HepG2 (cell line): ENCODE measurements around the gene CGNL1. TPM values are rescaled to one million over a fixed set of nuclear protein-coding genes. Genes with fewer than 3 reads are reported as not detected.

ENCODE experiments used
- ATAC-seq: fragments of 200-7000 bp; cut with Tn5 transposase; 3 replicates; pipeline ENCODE4 v1.9.1; 2020; ENCODE audit warnings: mild to moderate bottlenecking, moderate library complexity
- BruUV-seq: library from RNA; stranded (reverse); fragments of 400-500 nt; replicated peaks from 2 replicates; lab custom pipeline; 2021; lab: Mats Ljungman, UMichigan
- CTCF ChIA-PET: fragments of 300-600 bp; formaldehyde crosslinking; extraction: SDS; loops from one replicate; lab custom pipeline; 2021; ENCODE audit warnings: low total read pairs, inconsistent platforms, low intra/inter-chr PET ratio; lab: Yijun Ruan, JAX
- POLR2A ChIA-PET: fragments of 350-600 bp; sonication (Branson Sonifier 250); formaldehyde crosslinking; loops from one replicate; lab custom pipeline; 2020; ENCODE audit warnings: antibody characterized with exemption, inconsistent platforms; lab: Yijun Ruan, JAX
- DNase-seq: peaks from one replicate; pipeline ENCODE4 v3.0.0-alpha.2; 2015; ENCODE audit warnings: low spot score
- FAIRE-seq: peaks from 3 replicates; lab custom pipeline; 2011; peaks lifted over from hg19 to GRCh38; lab: Jason Lieb, UNC
- H2AFZ ChIP-seq: one replicate; pipeline ENCODE4 v1.6.1; 2011; ENCODE audit warnings: low read length, inconsistent platforms
- H3K27ac ChIP-seq: fragments of 300-600 bp; 3 replicates; pipeline ENCODE4 v1.8.0; 2011; ENCODE audit warnings: mixed run types, mild to moderate bottlenecking, mixed read lengths, low read length, inconsistent platforms; ENCODE audit not compliant: insufficient read depth; ENCODE audit errors: extremely low read length
- H3K27me3 ChIP-seq, 2 experiments: fragments of 200-600 bp in 1 of 2; 2 replicates in 1 of 2; 3 replicates in 1 of 2; pipeline versions ENCODE4 v1.6.0 to v1.8.0; 2011; ENCODE audit warnings: low read length in 2 of 2, mild to moderate bottlenecking in 2 of 2, moderate library complexity in 2 of 2, inconsistent platforms in 1 of 2; ENCODE audit not compliant: insufficient read depth in 2 of 2, control insufficient read depth in 1 of 2
- H3K36me3 ChIP-seq, 2 experiments: fragments of 200-600 bp in 1 of 2; replicated peaks in 1 of 2; 2 replicates in 1 of 2; 3 replicates in 1 of 2; pipeline versions ENCODE4 v1.5.1 to v1.8.0; 2011; ENCODE audit warnings: low read length in 2 of 2, inconsistent platforms in 1 of 2; ENCODE audit not compliant: insufficient read depth in 2 of 2, control insufficient read depth in 1 of 2
- H3K4me1 ChIP-seq: 2 replicates; pipeline ENCODE4 v1.5.1; 2012; ENCODE audit warnings: low read length, inconsistent platforms; ENCODE audit not compliant: insufficient read depth
- H3K4me2 ChIP-seq: 2 replicates; pipeline ENCODE4 v1.6.0; 2011; ENCODE audit warnings: low read depth, low read length, inconsistent platforms
- H3K4me3 ChIP-seq, 3 experiments: fragments of 200-600 bp in 1 of 3; sonication (generic), shearing (Covaris generic) in 1 of 3; replicated peaks in 1 of 3; 2 replicates each; pipeline ENCODE4 v1.5.1; 2011 to 2016; ENCODE audit warnings: low read length in 3 of 3, inconsistent platforms in 2 of 3, low read depth in 2 of 3, mild to moderate bottlenecking in 2 of 3, control low read depth in 1 of 3, mixed read lengths in 1 of 3; ENCODE audit not compliant: insufficient read depth in 1 of 3
- H3K79me2 ChIP-seq: one replicate; pipeline ENCODE4 v1.6.1; 2011; ENCODE audit warnings: low read length, inconsistent platforms; ENCODE audit not compliant: insufficient read depth
- H3K9ac ChIP-seq: 2 replicates; pipeline ENCODE4 v1.6.0; 2011; ENCODE audit warnings: mild to moderate bottlenecking, low read depth, low read length, inconsistent platforms; ENCODE audit not compliant: insufficient read depth
- H3K9me3 ChIP-seq: 2 replicates; pipeline ENCODE4 v1.5.1; 2012; ENCODE audit warnings: mild to moderate bottlenecking, low read length
- H4K20me1 ChIP-seq: 2 replicates; pipeline ENCODE4 v1.6.0; 2011; ENCODE audit warnings: inconsistent platforms, mild to moderate bottlenecking, low read length, moderate library complexity; ENCODE audit not compliant: insufficient read depth
- ATF7 ChIP-seq, 2 experiments: fragments of 450-650 bp in 1 of 2; sonication (generic) in 1 of 2; formaldehyde crosslinking in 1 of 2; IDR thresholded peaks; 2 replicates each; pipeline versions ENCODE4 v1.4.0 to v1.6.1; 2016 to 2020; ENCODE audit warnings: antibody characterized with exemption in 1 of 2, mild to moderate bottlenecking in 1 of 2, missing genetic modification reagents in 1 of 2
- JUN ChIP-seq: sonication (generic); formaldehyde crosslinking; IDR thresholded peaks from 2 replicates; pipeline ENCODE4 v1.4.0; 2020; ENCODE audit warnings: mild to moderate bottlenecking, missing genetic modification reagents
- KLF11 ChIP-seq: IDR thresholded peaks from 2 replicates; pipeline ENCODE4 v1.6.1; 2016; ENCODE audit warnings: missing compliant biosample characterization
- MAFK ChIP-seq, 2 experiments: IDR thresholded peaks in 1 of 2; conservative IDR thresholded peaks in 1 of 2; 2 replicates each; pipeline ENCODE4 v1.6.1; 2011; ENCODE audit warnings: improper control_type of control experiment in 2 of 2, low read length in 2 of 2
- PITX1 ChIP-seq: sonication (generic); formaldehyde crosslinking; IDR thresholded peaks from 2 replicates; pipeline ENCODE4 v1.5.1; 2020; ENCODE audit warnings: mild to moderate bottlenecking, missing genetic modification reagents
- ZBTB14 ChIP-seq: sonication (generic); formaldehyde crosslinking; IDR thresholded peaks from 2 replicates; pipeline ENCODE4 v1.4.0; 2020; ENCODE audit warnings: missing genetic modification reagents
- ZBTB46 ChIP-seq: sonication (generic); formaldehyde crosslinking; IDR thresholded peaks from 2 replicates; pipeline ENCODE4 v1.4.0; 2020; ENCODE audit warnings: mild to moderate bottlenecking, missing genetic modification reagents, borderline replicate concordance
- ZFAT ChIP-seq: sonication (generic); formaldehyde crosslinking; conservative IDR thresholded peaks from 2 replicates; pipeline ENCODE4 v1.8.1; 2023; ENCODE audit warnings: missing genetic modification reagents, inconsistent platforms
- ZNF276 ChIP-seq: sonication (generic); formaldehyde crosslinking; IDR thresholded peaks from 2 replicates; pipeline ENCODE4 v1.4.0; 2020; ENCODE audit warnings: mild to moderate bottlenecking, low read depth, missing genetic modification reagents
- ZNF660 ChIP-seq: sonication (generic); formaldehyde crosslinking; IDR thresholded peaks from 2 replicates; pipeline ENCODE4 v1.5.1; 2020; ENCODE audit warnings: mild to moderate bottlenecking, low read depth, missing genetic modification reagents, borderline replicate concordance
- ZSCAN22 ChIP-seq: sonication (generic); formaldehyde crosslinking; IDR thresholded peaks from 2 replicates; pipeline ENCODE4 v1.4.0; 2020; ENCODE audit warnings: mild to moderate bottlenecking, missing genetic modification reagents
- WGBS: methylation state at CpG from one replicate; pipeline ENCODE4 v1.1.6; 2017; ENCODE audit warnings: low lambda C conversion rate; 5-methylcytosine and 5-hydroxymethylcytosine counted together
- in situ Hi-C: cut with HindIII; loops from 2 replicates; pipeline ENCODE4 v1.10.0; 2017; ENCODE audit warnings: low pct_unique_long_range_greater_than_20kb; ENCODE audit not compliant: extremely low pct_ligation_motif_present
- intact Hi-C: fragments of 100-400 bp; cut with micrococcal nuclease; formaldehyde crosslinking; loops from one replicate; pipeline ENCODE4 v1.10.0; 2022; ENCODE audit not compliant: unreplicated experiment
- polyA plus RNA-seq, 8 experiments: library from polyadenylated mRNA; depleted of rRNA in 3 of 8; stranded (reverse) in 7 of 8; unstranded in 1 of 8; fragments of >200 nt; fragmentation: Illumina TruSeq in 4 of 8; extraction: Trizol in 4 of 8; gene quantifications; 2 replicates each; pipeline versions ENCODE4 v1.2.1 to v1.2.3, GENCODE V29; 2011 to 2016; ENCODE audit warnings: low read depth in 4 of 8, missing spikeins in 1 of 8, mixed read lengths in 1 of 8; ENCODE audit not compliant: insufficient read depth in 1 of 8
- total RNA-seq, 5 experiments: library from RNA; depleted of rRNA; stranded (reverse); fragments of >200 nt; fragmentation: Illumina TruSeq; extraction: Trizol; gene quantifications; 2 replicates each; pipeline ENCODE4 v1.2.3, GENCODE V29; 2016; ENCODE audit warnings: low read depth in 1 of 5
- TF ChIP-seq, protein P1 (sequence below), 2 experiments: sonication (generic) in 1 of 2; formaldehyde crosslinking in 1 of 2; IDR thresholded peaks; 2 replicates each; pipeline versions ENCODE4 v1.4.0 to v1.6.1; 2018 to 2020; ENCODE audit warnings: missing genetic modification reagents in 2 of 2, borderline replicate concordance in 1 of 2, low read depth in 1 of 2, mild to moderate bottlenecking in 1 of 2, missing biosample characterization in 1 of 2
- TF ChIP-seq, protein P2 (sequence below): sonication (generic); formaldehyde crosslinking; conservative IDR thresholded peaks from 2 replicates; pipeline ENCODE4 v1.8.1; 2023; ENCODE audit warnings: missing genetic modification reagents

Gene CGNL1
- total and polyA plus RNA-seq, 2 of the 13 experiments (the other 11 are each of a cell fraction or from before 2014, with no cell fraction given): 5.6 to 15.6 TPM

DNA sequence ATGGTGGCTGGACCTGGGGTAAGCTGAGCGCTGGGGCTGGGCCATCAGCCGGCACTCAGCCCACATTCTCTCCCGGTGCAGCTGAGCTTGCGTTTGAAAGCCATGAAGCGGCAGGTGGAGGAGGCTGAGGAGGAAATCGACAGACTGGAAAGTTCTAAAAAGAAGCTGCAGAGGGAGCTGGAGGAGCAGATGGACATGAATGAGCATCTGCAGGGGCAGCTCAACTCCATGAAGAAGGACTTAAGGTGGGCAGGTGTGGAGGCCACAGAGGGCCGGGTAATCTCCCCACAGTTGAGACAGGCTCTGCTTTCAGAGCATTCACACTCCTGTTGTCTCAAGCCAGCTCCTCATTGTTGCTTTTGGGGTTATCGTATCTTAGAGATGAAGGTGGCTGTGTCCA, 169.7 kb downstream of the CGNL1 start (continued):
- TF ChIP-seq MAFK (conservative IDR thresholded peaks at IDR 0.05 in 1 of 2, IDR thresholded peaks at IDR 0.05 in 1 of 2; ENCODE audit: low read length in 2 of 2): no peak

DNA sequence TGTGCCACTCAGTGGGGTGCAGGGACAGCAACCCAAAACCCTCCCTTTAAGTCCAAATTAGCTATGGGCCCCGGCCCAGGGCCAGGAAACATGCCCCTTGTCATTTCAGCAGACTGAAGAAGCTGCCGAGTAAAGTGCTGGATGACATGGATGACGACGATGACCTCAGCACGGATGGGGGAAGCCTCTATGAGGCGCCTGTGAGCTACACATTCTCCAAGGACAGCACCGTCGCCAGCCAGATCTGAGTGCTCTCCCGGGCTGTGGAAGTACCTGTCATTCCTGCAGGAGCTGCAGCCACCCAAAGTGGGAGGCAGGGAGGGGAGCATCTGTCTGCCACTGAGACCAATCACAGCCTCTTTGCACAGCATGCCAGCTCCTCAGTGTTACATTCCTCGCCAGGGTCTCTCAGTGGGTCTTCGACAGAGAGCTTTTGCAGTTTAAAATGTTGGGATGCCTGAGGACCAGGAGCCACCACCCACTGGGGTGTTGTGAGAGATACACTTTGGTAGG, 171.0 kb downstream of the CGNL1 start:
- Histone ChIP-seq H3K4me1 (peaks cover 22% of the 10 kb centered on the region), H2AFZ (no peak overlapping the region), H3K27ac (no peak overlapping the region), H3K4me3 (no peak overlapping the region), H4K20me1 (no peaks in the 10 kb centered on the region), H3K27me3 (no peaks in the 10 kb centered on the region), H3K36me3 (peaks cover 6 to 25% of the 10 kb centered on the region in 2 experiments; a peak in 4 of 5 replicates), H3K9ac (no peak overlapping the region), H3K4me2 (no peak overlapping the region), H3K9me3 (no peaks in the 10 kb centered on the region), H3K79me2 (no peaks in the 10 kb centered on the region)
- ATAC-seq: no peak
- WGBS: 90% methylated on average over 6 of the region's 11 CpGs
- in situ Hi-C loops (loop anchor here (25.0 kb wide), 3 partner anchors 385 to 1060 kb away; no protein-coding TSS in a partner anchor), intact Hi-C loops (no loop called here)
- no peak for DNase-seq
- no TSS peak for BruUV-seq
- ChIA-PET CTCF (no interaction called here), POLR2A (no interaction called here)
- FAIRE-seq: no peak
- TF ChIP-seq KLF11 (no peak), ZSCAN22 (CRISPR knock-in tag) (no peak), JUN (CRISPR knock-in tag) (no peak), ATF7 (IDR thresholded peaks at IDR 0.05) (no peak), ATF7 (CRISPR knock-in tag; IDR thresholded peaks at IDR 0.05) (no peak), ZNF660 (CRISPR knock-in tag) (no peak), ZNF276 (no peak), ZFAT (CRISPR knock-in tag) (no peak), PITX1 (CRISPR knock-in tag) (no peak), ZBTB46 (no peak), ZBTB14 (CRISPR knock-in tag) (no peak)
- TF ChIP-seq, protein P1, sequence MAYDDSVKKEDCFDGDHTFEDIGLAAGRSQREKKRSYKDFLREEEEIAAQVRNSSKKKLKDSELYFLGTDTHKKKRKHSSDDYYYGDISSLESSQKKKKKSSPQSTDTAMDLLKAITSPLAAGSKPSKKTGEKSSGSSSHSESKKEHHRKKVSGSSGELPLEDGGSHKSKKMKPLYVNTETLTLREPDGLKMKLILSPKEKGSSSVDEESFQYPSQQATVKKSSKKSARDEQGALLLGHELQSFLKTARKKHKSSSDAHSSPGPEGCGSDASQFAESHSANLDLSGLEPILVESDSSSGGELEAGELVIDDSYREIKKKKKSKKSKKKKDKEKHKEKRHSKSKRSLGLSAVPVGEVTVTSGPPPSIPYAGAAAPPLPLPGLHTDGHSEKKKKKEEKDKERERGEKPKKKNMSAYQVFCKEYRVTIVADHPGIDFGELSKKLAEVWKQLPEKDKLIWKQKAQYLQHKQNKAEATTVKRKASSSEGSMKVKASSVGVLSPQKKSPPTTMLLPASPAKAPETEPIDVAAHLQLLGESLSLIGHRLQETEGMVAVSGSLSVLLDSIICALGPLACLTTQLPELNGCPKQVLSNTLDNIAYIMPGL (CRISPR knock-in tag; IDR thresholded peaks at IDR 0.05; ENCODE audit: borderline replicate concordance in 1 of 2, low read depth in 1 of 2): no peak
- TF ChIP-seq, protein P2, sequence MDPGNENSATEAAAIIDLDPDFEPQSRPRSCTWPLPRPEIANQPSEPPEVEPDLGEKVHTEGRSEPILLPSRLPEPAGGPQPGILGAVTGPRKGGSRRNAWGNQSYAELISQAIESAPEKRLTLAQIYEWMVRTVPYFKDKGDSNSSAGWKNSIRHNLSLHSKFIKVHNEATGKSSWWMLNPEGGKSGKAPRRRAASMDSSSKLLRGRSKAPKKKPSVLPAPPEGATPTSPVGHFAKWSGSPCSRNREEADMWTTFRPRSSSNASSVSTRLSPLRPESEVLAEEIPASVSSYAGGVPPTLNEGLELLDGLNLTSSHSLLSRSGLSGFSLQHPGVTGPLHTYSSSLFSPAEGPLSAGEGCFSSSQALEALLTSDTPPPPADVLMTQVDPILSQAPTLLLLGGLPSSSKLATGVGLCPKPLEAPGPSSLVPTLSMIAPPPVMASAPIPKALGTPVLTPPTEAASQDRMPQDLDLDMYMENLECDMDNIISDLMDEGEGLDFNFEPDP (CRISPR knock-in tag): no peak
